LHCN-M2 (cell line): Measurements from ENCODE around the gene ZNF679. TPM values are rescaled to one million over a fixed set of nuclear protein-coding genes. Genes with fewer than 3 reads are reported as not detected.
"Not testable (repeated sequence)": the region's sequence is repeated elsewhere in the genome, so short reads cannot be mapped to it uniquely, and the experiment has no call there.

ENCODE experiments used
- DNase-seq: peaks from one replicate; pipeline ENCODE4 v3.0.0-alpha.2; 2012; ENCODE audit warnings: low read depth
- polyA plus RNA-seq: library from polyadenylated mRNA; unstranded; fragments of >200 nt; gene quantifications from one replicate; pipeline ENCODE4 v1.2.1, GENCODE V29; 2012; ENCODE audit warnings: missing spikeins
- total RNA-seq: library from RNA; depleted of rRNA; stranded (reverse); fragments of >200 nt; gene quantifications from 2 replicates; pipeline ENCODE4 v1.2.3, GENCODE V29; 2014; rRNA removed

ZNF679 gene
- not detected in 2 replicates for total RNA-seq
- polyA plus RNA-seq, result not detected

DNA sequence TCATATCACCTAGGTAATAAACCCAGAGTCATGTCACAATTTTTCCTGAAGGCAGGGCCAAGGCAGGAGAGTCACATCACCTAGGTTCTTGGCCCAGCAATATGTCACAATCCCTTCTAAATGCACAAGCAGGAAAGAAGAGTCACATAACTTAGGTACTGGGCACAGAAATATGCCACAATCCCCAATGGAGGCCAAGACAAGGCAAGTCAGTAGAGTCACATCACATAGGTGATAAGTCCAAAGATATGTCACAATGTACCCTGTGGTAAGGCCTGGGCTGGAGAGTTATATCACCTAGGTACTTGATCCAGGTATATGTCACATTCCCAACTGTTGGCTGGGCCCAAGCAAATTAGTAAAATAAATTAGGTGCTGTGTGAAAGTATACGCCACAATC lies at the start of gene ZNF679:
TSS of gene ZNF679 (plus strand) at position 301 of the 400 bp plus-strand sequence. CDS start 20,644 bp downstream, outside the sequence.
- DNase-seq, result not testable (repeated sequence)

DNA sequence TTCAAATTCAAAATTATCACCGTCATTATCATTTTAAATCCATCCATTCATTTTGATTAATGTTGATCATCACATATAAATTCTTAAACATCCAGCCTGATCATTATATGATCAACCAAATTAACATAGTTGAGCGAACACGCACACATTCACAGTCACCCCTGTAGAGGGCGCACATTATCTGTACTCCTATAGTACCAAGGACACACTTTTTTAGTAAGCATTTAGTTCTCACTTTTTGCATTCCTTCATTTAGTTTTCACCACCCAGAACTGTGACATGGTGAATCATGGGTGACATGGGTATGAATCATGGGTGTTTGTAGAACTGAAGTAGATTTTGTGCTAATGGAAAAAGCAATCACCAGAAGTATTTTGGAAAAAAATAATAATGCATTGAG lies 47.3 kb upstream of the ZNF679 start:
- DNase-seq, result peak; percentile 17

GRCh38 chr7:64181586-64181985 lies 46.7 kb upstream of the ZNF679 start:
- DNase-seq, result no peak

DNA sequence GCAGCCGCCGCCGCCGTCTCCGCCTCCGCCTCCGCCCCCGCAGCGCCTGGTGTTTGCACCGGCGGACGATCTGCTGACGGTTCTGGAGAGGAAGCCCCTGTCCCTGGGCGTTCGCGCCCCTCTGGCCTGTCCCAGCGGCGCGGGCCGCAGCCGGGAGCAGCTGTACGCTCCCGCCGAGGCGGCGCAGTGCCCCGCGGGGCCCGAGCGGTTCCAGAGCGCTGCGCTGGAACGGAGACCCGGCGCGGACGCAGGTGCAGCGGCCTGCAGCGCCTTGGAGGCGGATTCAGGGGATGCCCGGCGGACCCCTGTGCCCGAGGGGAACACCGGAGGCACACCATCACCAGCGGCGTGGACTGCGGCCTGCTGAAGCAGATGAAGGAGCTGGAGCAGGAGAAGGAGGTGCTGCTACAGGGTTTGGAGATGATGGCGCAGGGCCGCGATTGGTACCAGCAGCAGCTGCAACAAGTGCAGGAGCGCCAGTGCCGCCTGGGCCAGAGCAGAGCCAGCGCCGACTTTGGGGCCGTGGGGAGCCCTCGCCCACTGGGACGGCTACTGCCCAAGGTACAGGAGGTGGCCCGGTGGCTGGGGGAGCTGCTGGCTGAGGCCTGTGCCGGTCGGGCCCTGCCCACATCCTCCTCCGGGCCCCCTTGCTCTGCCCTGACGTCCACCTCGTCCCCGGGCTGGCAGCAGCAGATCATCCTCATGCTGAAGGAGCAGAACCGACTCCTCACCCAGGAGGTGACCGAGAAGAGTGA lies 46.1 kb upstream of the ZNF679 start:
- DNase-seq, result no peak

GRCh38 chr7:64183126-64183742 lies 45.0 kb upstream of the ZNF679 start:
- no peak for DNase-seq

GRCh38 chr7:64183827-64184372 lies 44.4 kb upstream of the ZNF679 start:
- no peak for DNase-seq

DNA sequence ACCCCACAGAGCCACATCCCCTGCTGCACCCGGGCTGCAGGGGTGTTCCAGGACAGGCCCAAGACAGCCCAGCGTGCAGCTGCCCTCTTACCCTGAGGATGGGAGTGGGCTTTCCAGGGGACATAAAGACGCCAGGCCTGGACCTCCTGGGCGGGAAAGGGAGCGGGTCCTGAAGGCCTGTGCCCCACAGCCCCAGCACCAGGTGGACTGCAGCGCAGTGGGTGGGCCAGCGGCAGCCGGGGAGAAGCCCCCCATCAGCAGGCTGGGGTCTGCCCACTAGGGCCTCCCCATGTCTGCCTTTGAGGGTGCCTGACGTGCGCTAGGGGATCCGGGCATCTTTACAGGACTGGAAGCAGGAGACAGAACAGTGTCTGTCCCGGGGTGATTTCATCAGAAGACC lies 43.9 kb upstream of the ZNF679 start:
- no peak for DNase-seq

DNA sequence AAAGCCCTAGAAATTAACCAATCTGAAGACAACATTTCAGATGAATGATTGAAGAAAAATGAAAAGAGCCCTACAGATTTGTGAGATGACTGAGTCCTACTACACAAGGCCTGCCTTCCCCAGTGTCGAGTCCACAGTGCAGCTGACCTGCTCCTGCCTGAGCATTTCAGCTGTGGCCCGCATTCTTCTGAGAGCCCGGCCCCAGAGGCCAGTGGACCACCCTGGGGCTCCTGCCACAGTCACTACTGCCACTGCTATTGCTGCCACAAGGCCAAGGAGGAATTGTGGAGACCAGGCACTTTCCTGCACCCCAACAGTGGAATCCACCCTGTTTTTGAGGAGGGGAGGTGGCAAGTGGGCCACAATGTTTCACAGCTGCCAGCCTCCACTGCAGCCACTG lies 40.9 kb upstream of the ZNF679 start:
- DNase-seq, result no peak

GRCh38 chr7:64192148-64192704 lies 36.0 kb upstream of the ZNF679 start:
- DNase-seq, result no peak

GRCh38 chr7:64192775-64193174 lies 35.5 kb upstream of the ZNF679 start:
- no peak for DNase-seq

GRCh38 chr7:64206903-64207302 lies 21.4 kb upstream of the ZNF679 start, which contains the start of gene ZNF735:
Gene ZNF735 (plus strand): TSS chr7:64207203. CDS start chr7:64207203, 0 bp downstream.
- no peak for DNase-seq

DNA sequence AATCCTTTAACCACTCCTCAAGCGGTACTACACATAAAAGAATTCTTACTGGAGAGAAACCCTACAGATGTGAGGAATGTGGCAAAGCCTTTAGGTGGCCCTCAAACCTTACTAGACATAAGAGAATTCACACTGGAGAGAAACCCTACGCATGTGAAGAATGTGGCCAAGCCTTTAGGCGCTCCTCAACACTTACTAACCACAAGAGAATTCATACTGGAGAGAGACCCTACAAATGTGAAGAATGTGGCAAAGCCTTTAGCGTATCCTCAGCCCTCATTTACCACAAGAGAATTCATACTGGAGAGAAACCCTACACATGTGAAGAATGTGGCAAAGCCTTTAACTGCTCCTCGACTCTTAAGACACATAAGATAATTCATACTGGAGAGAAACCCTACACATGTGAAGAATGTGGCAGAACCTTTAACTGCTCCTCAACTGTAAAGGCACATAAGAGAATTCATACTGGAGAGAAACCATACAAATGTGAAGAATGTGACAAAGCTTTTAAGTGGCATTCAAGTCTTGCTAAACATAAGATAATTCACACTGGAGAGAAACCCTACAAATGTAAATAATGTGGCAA lies 8.5 kb upstream of the ZNF679 start:
- not testable (repeated sequence) for DNase-seq

- DNase-seq, result no peak
These were observed 4.9 kb upstream of the ZNF679 start for GRCh38 chr7:64223366-64223765.

DNA sequence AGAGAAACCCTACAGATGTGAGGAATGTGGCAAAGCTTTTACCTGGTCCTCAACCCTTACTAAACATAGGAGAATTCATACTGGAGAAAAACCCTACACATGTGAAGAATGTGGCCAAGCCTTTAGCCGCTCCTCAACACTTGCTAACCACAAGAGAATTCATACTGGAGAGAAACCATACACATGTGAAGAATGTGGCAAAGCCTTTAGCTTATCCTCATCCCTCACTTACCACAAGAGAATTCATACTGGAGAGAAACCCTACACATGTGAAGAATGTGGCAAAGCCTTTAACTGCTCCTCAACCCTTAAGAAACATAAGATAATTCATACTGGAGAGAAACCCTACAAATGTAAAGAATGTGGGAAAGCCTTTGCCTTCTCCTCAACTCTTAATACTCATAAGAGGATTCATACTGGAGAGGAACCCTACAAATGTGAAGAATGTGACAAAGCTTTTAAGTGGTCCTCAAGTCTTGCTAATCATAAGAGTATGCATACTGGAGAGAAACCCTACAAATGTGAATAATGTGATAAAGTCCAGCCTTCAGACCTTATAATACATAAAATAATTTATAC lies 38.2 kb downstream of the ZNF679 start:
- no peak for DNase-seq

DNA sequence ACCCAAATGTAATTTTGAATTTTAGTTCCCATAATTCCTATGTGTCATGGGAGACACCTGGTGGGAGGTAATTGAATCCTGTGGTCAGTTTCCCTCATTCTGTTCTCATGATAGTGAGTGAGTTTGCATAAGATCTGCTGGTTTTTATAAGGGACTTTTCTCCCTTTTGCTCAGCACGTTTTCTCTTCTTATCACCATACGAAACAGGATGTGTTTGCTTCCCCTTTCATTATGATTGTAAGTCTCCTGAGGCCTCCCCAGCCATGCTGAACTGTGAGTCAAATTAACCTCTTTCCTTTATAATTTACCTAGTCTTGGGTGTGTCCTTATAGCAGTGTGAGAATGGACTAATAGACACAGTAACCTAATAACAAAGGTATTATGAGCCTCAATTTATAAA lies 49.4 kb downstream of the ZNF679 start:
- DNase-seq, result no peak

- DNase-seq, result no peak
These were observed 66.6 kb downstream of the ZNF679 start for GRCh38 chr7:64294701-64295420.

DNA sequence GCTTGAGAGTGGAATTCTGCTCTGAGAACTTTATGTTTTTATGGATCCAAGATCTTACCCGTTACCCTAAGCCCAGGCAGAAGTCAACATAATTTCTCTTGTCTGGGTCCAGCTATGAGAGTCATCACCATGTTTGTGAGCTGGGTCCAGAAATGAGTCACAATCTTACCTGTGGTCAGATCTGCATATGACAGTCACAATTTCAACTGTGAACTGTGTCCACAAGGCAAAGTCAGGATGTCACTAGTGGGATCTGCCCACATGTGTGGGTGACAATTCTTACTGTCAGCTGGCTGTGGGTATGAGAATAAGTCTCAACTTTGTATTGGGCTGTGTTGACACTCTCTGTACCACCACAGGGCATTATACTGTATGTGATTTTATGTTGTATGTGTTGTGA lies 69.1 kb downstream of the ZNF679 start:
- DNase-seq, result not testable (repeated sequence)

DNA sequence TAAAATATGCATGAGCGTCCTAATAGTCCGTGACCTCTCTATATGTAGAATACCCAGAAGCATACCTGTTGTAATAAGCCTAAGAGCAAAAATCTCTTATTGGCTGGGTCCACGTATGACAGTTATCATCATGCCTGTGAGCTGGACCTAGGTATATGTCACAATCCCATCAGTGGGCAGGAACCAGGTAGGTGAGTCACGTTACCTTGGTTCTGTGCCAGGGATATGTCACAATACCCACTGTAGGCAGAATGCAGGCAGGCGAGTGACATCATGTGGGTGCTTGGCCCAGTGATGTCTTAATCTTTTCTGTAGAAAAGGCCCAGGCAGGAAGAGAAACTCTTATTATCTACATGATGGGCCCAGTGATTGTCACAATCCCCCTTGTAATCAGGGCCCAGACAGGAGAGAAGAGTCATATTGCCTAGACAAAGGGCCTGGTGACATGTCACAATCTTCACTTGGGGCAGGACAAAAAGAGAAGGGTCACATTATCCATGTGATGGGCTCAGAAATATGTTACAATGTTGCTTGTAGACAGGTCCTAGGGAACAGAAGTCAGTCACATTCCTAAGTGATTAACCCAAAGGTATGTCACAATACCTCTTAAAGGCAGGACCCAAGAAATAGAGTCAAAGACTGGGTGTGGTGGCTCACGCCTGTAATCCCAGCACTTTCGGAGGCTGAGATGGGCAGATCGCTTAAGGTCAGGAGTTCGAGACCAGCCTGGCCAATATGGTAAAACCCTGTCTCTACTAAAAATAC lies 72.5 kb downstream of the ZNF679 start:
- no peak for DNase-seq

DNA sequence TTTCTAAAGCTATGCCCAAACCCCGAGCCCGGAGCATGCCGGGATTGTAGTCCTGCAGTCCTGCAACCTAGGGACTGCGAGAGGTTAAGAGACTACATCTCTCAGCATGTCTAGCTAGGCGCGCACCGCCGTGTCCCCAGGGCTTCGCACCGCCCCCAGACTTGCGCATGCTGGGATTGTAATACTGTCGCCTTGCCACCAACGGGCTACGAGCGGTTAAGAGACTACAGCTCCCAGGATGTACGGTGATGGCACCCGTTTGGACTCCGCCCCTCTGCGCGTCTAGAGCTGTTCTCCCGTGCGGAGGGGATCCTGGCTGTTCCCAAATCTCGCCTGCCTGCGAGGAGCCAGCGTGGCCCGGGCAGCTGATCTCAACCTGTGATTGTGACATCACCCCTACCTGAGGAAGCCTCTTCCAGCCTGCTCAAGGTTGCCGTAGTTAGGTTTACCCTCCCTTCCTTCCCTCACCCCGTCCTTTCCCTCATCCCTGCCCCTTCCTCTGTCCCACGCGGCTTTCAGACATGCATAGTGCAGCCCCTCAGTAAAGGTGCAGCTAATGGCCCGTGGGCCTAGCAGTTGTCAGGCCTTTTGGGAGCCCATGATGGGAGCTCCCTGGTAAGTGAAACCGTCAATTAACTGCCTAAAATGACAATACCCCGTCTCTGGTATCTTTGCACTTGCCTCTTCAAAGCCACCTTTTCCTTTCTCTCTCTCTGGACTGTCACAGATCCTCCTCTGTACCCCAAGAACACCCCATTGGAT lies 79.2 kb downstream of the ZNF679 start:
- peak; percentile 89 for DNase-seq

DNA sequence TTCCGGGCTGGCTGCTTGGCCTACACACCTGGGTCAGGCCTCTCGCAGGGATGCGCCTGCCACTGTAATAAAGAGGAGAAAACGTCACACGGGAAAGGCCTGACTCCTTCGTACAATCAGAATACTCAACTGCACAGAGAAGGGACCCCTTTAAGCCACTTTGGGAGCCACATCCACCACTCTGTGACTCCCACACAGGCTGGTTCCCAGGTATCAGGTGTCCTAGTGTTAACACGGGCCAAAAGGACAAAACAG lies 79.7 kb downstream of the ZNF679 start:
- no peak for DNase-seq
